Measurements from ENCODE around the gene NUP133. TPM values are rescaled to one million over a fixed set of nuclear protein-coding genes. Genes with fewer than 3 reads are reported as not detected.

NUP133 gene
- polyA plus RNA-seq, 1 experiment: 29.6 TPM

- H3K9me3 ChIP-seq (ENCODE audit: control insufficient read depth, insufficient read depth, low read length): no peaks in the 10 kb centered on the region
- H3K27ac ChIP-seq (ENCODE audit: low read depth, low read length): no peak overlapping the region
- no peak for TF ChIP-seq CTCF (IDR thresholded peaks at IDR 0.05; ENCODE audit: low read depth, low read length)
- CTCF ChIA-PET: interaction anchor here (0.7 to 8.8 kb wide), 2 partner anchors 50 to 231 kb away, joined by 4 to 207 read pairs; no protein-coding TSS in a partner anchor
- no peak for DNase-seq (ENCODE audit: low read depth, low spot score)
- no peak overlapping the region for H3K4me3 ChIP-seq (ENCODE audit: low read depth, low read length)
- POLR2A ChIA-PET: no interaction called here
- H3K27me3 ChIP-seq (ENCODE audit: control insufficient read depth, insufficient read depth, low read length): no peaks in the 10 kb centered on the region
These were observed 21.0 kb downstream of the NUP133 start for GRCh38 chr1:229487181-229487580.

- Histone ChIP-seq H3K4me3 (ENCODE audit: low read depth, low read length) (no peak overlapping the region), H3K27me3 (ENCODE audit: control insufficient read depth, insufficient read depth, low read length) (no peaks in the 10 kb centered on the region), H3K9me3 (ENCODE audit: control insufficient read depth, insufficient read depth, low read length) (no peaks in the 10 kb centered on the region), H3K27ac (ENCODE audit: low read depth, low read length) (no peak overlapping the region)
- DNase-seq (ENCODE audit: low read depth, low spot score): no peak
- TF ChIP-seq CTCF (IDR thresholded peaks at IDR 0.05; ENCODE audit: low read depth, low read length): no peak
- ChIA-PET CTCF (interaction anchor here (8.8 kb wide), 1 partner anchor 229 kb away, joined by 207 read pairs; no protein-coding TSS in a partner anchor), POLR2A (no interaction called here)
These were observed 22.8 kb downstream of the NUP133 start for GRCh38 chr1:229485318-229485717.

- CTCF ChIA-PET: interaction anchor here (0.5 to 8.8 kb wide), 41 partner anchors 9 to 818 kb away, joined by 3 to 207 read pairs (median 5); no protein-coding TSS in a partner anchor
- H3K4me3 ChIP-seq (ENCODE audit: low read depth, low read length): no peak overlapping the region
- H3K27me3 ChIP-seq (ENCODE audit: control insufficient read depth, insufficient read depth, low read length): no peaks in the 10 kb centered on the region
- POLR2A ChIA-PET: interaction anchor here (0.8 kb wide), 1 partner anchor 25 kb away, joined by 5 read pairs; the partner anchor contains the start of gene NUP133
- no peak overlapping the region for H3K27ac ChIP-seq (ENCODE audit: low read depth, low read length)
- no peaks in the 10 kb centered on the region for H3K9me3 ChIP-seq (ENCODE audit: control insufficient read depth, insufficient read depth, low read length)
- DNase-seq (ENCODE audit: low read depth, low spot score): no peak
- no peak for TF ChIP-seq CTCF (IDR thresholded peaks at IDR 0.05; ENCODE audit: low read depth, low read length)
These were observed 25.6 kb downstream of the NUP133 start for GRCh38 chr1:229482511-229482910.

GRCh38 chr1:229480495-229480894 is 27.6 kb downstream of the NUP133 start:
- H3K9me3 ChIP-seq (ENCODE audit: control insufficient read depth, insufficient read depth, low read length): no peaks in the 10 kb centered on the region
- H3K27me3 ChIP-seq (ENCODE audit: control insufficient read depth, insufficient read depth, low read length): no peaks in the 10 kb centered on the region
- no peak overlapping the region for H3K4me3 ChIP-seq (ENCODE audit: low read depth, low read length)
- no peak overlapping the region for H3K27ac ChIP-seq (ENCODE audit: low read depth, low read length)
- CTCF ChIA-PET: interaction anchor here (0.6 to 8.8 kb wide), 11 partner anchors 11 to 829 kb away, joined by 3 to 207 read pairs (median 4); no protein-coding TSS in a partner anchor
- DNase-seq (ENCODE audit: low read depth, low spot score): no peak
- no peak for TF ChIP-seq CTCF (IDR thresholded peaks at IDR 0.05; ENCODE audit: low read depth, low read length)
- POLR2A ChIA-PET: no interaction called here

- no peak for TF ChIP-seq CTCF (IDR thresholded peaks at IDR 0.05; ENCODE audit: low read depth, low read length)
- Histone ChIP-seq H3K27ac (ENCODE audit: low read depth, low read length) (no peak overlapping the region), H3K9me3 (ENCODE audit: control insufficient read depth, insufficient read depth, low read length) (no peaks in the 10 kb centered on the region), H3K27me3 (ENCODE audit: control insufficient read depth, insufficient read depth, low read length) (no peaks in the 10 kb centered on the region), H3K4me3 (ENCODE audit: low read depth, low read length) (no peak overlapping the region)
- POLR2A ChIA-PET: no interaction called here
- no peak for DNase-seq (ENCODE audit: low read depth, low spot score)
- CTCF ChIA-PET: interaction anchor here (0.6 to 8.8 kb wide), 9 partner anchors 12 to 828 kb away, joined by 3 to 207 read pairs (median 4); no protein-coding TSS in a partner anchor
These were observed 28.3 kb downstream of the NUP133 start for GRCh38 chr1:229479660-229480399.
